GM21619 (cell line): ENCODE results near the gene SSBP2.
"Not testable (repeated sequence)": the region's sequence is repeated elsewhere in the genome, so short reads cannot be mapped to it uniquely, and the experiment has no call there.

Source experiments
- ATAC-seq: cut with Tn5 transposase; IDR thresholded peaks from one replicate; pipeline ENCODE4 v1.9.1; 2021; ENCODE audit not compliant: unreplicated experiment

Gene SSBP2

DNA sequence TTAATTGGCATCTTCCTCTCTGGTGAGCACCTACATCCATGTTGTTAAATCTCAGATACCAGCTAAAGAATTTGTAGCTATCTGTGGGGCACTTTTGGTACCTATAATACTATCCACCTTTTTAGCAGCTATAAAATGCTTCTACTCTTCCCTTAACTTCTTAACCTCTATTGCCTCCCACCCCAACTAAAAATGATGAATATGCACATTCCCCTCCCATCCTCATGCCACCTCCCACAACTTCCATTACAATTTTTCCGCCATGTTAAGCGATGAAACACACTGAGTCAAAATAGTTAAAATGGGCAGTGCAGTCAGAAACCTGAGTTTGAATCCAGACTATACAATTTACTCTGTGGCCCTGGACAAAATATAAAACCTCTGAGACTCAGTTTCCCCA, 10.1 kb downstream of the SSBP2 start:
- ATAC-seq, result no peak

DNA sequence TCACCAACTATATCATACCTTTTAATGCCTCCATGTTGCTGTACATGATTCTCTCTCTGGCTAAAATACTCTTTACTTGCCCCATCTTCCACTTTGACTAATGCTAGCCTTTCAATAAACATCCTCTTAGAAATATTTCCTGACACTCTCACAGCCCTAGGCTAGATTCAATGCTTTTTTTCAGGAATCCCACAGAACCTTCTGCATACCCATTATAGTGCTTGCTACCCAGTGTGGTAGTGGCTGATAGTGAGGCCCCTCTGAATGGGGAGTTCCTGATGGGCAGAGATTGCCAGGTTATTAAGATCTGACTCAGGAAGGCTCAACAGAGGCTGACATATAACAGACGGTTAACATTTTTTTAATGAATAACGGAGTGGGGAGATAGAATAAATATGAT, 11.6 kb downstream of the SSBP2 start:
- ATAC-seq, result no peak

DNA sequence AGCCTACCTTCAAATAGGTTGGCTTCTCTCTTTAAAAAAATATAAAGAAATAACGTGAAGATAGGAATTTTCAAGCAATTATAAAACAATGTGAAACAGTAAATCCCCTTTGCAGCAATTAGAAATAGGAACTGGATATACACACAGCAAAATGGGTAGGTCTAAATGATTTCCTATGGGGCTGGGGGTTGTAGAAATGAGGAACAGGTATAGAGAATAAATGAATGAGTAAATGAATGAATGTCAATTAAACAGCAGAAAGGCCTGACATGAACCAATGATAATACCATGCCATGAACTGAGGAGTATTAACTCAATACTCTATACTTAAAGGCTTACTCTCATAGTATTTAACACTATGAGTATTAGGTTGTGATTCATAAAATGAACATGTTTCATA, 21.6 kb downstream of the SSBP2 start:
- no peak for ATAC-seq

DNA sequence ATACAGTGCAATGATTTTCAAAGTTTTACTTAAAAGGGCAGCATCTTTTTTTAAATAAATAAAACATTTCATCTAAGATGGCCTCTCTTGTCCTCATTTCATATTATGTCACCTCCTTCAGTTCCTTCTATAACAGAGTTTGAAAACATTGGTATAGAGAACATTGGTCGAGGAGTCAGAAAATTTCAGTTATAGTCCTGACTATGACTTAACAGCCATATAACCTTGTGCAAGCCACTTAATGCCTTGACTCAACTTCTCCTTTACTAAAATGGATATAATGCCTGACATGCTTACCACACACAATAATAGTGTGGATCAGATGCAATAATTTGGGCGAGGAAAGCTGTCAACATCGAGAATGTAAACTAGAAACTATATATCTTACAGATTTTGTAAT, 22.6 kb downstream of the SSBP2 start:
- ATAC-seq, result no peak

DNA sequence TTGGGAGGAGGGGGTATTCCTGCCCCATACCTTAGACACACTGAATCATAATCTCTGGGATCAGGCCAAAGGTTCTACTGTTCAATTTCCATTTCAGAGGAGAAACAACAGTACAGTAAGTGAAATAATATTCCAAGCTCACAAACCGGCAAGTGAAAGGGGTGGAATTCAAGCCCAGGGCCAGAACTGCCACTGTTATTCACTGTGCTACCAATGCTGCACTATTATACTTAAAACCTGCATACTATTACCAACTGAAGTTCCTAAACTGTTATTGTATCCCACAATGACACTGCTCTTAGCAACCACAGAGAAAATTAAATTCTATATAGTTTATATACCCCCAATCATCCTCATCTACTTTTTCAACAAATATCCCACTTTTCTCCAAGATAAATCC, 24.6 kb downstream of the SSBP2 start:
- ATAC-seq, result no peak

DNA sequence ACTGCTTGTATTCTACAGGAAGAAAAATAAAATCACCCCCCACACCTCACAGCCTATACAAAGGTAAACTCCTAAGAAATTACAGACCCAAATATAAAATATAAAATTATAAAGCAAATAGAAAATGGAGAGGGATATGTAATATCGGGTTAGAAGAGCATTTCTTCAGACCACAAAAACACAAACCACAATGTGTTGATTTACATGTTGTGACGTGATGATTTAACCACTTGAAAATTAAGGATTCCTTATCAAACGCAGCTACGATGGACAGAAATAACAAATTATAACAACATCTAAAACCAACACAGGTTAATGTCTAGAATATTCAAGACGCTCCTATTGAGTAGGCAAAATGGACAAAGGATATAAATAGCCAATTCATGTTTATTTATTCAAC, 26.3 kb downstream of the SSBP2 start:
- no peak for ATAC-seq

DNA sequence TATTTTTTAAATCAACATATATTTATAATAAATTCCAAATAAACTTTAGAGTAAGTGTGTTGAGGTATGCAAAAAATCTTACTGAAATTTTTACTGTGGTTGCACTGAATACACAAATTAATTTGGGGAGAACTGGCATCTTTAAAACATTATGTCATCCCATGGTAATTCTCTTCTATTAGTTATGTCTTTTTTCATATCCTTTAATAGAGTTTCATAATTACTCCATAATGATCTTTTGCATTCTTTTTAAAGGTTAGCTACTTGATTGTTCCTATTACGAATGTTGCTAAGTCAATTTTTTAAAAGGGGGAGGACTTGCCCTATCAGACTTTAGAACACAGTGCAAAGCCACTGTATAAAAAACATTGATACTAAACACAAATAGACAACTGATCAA, 26.8 kb downstream of the SSBP2 start:
- no peak for ATAC-seq

DNA sequence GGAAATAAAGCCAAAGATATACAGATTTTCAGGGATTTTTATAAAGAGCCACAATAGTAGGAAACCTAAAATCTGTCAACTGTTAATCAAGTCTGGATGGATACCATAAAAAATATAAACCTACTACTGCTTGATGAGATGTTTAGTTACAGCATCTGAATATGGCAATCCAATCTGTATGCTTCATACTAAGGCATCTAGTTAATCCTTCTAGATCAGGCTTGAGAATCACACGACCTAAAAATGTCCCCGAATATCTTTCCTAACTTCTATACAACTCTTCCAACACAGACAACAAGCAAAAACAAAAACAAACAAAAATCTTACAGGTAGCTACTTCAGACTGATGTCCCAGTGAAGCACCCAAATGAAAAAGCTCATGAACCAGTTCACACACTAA, 29.8 kb downstream of the SSBP2 start:
- ATAC-seq, result no peak

DNA sequence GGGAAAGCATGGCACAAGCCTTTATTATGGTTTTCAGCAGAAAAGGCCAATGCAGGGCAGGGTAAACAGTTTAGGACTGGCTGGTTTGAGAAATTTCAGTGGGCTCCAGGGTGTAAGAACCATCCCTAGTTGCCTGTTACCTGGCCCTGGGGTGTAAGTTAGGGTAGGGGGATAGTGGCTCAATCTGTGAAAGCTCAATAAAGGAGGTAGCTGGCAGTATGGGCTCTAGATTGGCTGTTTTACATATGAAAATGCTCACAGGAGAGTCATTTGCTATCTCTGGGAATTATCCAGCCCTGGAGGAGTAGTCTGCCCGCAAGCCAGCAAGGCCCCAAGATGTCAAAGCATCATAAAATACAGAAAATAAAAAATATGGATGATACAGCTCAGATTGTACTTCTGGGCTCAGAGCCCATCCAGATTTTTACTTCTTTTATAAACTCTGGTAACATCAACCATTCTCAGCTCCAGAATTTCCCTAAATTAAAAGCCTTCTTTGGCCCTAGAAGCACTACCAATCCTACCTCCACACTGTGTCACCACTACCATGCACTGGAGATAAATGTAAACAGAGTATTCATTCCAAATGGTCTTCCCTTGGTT, 31.1 kb downstream of the SSBP2 start:
- no peak for ATAC-seq

DNA sequence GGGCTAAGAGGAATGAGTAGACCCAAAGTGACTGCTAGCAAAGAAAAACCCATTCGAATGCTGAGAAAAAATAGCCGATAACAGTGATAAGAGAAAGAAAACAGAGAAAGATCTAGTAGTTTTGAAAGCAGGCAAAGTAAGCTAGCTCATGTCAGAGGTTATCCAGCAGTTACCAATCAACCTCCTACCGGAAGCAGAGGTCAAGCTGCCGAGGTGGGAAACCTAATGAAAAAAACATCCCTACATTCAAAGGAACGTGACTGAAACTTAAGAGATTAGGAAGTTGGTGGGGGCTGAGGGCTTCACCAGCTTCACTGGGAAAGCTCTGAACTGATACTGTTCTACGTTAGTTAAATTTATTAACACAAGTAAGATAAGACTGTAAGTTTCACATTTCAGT, 32.6 kb downstream of the SSBP2 start:
- no peak for ATAC-seq

DNA sequence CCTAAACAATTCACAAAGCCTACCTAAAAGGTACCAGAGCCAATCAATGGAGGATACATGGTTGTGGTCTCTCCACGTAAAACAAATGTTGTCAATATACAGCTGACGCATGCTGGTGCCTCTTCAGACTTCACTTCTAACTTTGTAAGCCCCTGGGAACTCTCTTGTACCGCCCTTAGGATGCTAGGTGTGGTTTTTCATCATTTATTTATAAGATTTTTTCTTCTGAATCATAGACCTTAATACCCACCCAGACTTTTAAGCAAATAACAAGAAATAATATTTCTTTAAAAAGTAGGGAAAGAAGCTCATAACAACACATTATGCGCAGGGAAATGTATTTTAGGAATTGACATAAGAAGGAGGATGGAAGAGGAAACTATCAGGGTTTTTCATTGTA, 33.0 kb downstream of the SSBP2 start:
- ATAC-seq, result no peak

DNA sequence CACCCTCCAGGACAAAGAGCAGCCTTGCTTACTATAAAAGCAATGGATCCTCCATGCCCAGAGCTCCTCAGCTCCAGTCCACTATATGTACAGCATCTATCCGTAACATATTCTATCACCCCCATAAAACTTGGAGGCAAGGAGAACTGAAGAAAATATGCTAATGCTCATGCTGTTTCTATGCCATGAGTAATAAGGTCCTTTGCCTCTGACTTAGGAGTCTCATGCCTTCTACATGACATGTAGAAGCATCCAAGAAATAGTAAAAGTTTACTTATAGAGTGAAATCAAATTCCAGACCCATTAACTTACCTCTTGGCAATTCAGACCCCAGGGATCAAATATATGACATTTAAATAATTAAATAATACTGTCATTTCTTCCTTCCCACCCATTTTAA, 33.7 kb downstream of the SSBP2 start:
- no peak for ATAC-seq

DNA sequence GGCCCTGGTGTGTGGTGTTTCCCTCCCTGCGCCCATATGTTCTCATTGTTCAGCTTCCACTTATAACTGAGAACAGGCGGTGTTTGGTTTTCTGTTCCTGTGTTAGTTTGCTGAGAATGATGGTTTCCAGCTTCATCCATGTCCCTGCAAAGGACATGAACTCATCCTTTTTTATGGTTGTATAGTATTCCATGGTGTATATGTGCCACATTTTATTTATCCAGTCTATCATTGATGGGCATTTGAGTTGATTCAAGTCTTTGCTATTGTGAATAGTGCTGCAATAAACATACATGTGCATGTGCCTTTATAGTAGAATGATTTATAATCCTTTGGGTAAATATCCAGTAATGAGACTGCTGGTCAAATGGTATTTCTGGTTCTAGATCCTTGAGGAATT, 36.8 kb downstream of the SSBP2 start:
- ATAC-seq, result not testable (repeated sequence)

DNA sequence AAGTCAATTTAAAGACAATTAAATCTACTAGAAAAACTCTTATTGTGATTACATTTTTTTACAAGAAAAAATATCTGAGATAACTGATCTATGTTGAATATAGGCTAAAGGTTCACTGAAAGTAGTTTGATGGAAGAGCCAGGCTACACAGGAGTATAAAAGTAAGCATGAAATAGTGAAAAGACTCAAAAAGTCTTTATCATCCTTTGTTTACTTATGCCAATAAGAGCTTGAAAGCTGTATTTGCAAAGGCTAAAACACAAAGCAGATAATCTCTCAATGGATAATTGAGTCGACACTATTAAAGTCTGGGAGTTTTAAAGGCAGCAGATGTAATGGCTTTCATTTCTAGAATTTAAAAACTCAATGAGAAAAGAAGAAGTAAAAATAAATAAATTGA, 42.0 kb downstream of the SSBP2 start:
- ATAC-seq, result no peak

DNA sequence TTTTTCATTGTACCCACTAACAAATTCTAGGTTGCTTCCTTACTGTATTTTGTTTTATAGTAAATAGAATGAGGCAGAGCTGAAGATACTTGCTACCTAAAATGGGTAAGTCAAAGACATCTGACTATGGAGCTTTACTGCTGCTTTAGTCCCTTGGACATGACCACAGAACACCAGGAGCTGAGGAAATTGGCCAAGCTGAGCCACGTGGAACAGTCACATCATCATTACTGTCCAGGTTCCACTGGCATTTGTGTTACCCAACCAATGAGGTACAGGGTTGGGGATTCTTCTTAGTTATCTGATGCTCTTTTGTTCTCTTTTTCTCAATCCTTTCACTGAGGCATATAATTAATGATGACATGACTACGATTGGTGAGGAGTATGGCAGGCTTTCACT, 47.1 kb downstream of the SSBP2 start:
- ATAC-seq, result no peak

DNA sequence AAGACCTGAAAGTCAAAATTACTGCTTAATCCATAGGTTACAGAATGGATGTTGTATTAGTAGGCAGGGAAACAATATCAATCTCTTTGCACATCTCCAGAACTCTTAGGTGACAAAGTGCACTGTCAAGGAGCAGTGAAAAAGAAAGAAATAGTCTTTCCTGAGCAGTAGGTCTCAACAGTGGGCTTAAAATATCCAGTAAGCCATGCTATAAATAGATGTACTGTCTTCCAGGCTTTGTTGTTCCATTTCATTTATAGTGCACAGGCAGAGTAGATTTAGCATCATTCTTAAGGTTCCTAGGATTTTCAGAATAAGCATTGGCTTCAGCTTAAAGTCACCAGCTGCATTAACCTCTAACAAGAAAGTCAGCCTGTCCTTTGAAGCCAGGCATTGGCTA, 50.7 kb downstream of the SSBP2 start:
- ATAC-seq, result no peak

DNA sequence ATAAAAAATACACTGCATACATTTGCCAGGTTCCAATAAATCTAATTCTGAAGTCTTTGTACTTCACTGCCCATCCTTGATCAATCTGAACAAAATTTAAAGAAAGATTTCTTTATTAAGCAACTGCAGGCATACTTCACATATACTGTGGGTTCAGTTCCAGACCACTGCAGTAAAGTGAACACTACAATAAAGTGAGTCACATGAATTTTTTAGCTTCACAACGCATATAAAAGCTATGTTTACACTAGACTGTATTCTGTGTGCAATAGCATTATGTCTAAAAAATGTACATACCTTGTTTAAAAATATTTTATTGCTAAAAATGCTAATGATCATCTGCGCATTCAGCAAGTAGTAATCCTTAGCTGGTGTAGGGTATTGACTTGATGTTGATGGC, 52.1 kb downstream of the SSBP2 start:
- no peak for ATAC-seq

DNA sequence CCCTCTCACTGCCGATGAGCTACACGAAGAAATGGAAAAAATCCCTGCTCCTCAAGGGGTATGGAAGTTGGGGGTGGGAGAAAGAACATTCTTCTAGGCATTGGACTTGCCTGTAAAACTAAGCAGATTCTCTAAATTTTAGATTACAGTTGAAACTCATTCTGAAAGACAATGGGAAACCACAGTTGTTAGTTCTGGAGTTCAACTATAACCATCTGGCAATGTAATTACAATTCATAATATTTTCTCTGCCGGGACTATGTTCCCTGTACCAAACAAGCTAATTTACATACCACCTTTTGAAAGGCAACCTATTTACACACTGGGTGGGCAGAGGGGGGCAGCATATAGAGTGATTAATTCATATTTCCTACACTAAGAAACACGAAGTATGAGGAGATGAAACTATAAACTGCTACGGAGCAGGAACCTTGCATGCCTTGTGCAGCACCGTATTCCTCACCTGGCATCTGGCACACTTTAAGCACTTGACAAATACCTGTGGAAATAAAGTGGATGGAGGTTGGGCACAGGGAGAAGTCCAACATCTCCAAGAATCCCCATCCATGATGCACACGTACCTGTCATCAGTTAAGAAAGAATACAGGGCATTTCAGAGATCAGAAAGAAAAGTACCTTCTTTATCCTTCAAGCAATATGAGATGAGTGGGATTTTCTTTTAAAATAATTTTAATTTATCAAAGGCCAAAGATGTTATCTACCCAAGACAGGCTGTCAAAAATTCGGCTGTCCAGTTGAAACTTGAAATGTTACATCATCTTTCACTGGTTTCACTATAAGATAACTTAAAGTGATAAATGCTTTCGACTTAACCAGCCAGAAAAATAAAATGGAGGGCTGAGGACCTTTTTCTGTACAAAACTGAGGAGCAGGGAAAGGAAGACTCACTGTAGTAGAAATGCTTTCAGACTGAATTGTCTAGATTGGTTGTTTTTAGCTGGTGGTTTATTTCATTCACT, 54.2 kb downstream of the SSBP2 start:
- no peak for ATAC-seq

DNA sequence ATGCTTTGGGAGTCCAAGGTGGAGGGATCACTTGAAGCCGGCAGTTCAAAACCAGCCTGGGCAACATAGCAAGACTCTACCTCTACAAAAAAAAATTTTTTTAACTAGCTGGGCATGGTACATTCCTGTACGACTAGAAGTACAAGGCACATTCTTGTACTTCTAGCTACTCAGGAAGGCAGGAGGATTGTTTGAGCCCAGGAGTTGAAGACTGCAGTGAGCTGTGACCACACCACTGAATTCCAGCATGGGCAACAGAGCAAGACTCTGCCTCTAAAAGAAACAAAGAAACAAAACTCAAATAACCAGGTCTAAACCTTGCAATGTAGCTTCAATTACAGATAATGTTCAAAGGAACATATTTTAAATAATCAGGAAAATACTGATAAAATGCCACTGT, 56.2 kb downstream of the SSBP2 start:
- no peak for ATAC-seq

DNA sequence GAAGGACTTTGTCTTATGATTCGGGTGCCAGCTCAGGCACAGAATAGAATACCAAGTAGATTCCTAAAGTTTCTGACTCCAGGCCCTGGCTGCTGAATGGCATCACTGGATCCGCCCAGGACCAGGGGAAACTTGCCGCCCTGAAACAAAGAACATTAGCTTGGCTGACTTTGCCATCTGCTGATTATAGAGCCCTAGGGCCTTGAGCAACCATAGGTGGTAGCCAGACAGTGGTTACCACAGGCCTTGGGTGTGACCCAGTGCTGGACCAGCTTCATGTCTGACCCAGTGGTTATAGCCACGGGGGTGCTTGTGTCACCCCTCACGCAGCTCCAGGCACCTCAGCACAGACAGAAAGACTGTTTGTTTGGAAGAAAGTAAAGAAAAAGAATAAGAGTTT, 62.7 kb downstream of the SSBP2 start:
- no peak for ATAC-seq

DNA sequence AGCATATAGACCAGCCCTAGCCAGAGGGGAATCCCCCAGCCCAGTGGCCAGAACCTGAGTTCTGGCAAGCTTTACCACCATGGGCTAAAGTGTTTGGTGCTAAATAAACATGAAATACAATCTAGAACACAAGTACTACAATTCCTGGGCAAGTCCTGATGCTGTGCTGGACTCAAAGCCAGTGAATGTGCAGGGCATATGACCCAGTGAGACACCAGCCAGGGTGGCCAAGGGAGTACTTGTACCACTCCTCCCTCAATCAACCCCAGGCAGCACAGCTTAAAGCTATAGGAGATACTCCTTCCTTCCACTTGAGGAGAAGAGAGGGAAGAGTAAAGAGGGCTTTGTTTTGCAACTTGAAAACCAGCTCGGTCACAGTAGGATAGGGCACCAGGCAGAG, 63.6 kb downstream of the SSBP2 start:
- ATAC-seq, result no peak

DNA sequence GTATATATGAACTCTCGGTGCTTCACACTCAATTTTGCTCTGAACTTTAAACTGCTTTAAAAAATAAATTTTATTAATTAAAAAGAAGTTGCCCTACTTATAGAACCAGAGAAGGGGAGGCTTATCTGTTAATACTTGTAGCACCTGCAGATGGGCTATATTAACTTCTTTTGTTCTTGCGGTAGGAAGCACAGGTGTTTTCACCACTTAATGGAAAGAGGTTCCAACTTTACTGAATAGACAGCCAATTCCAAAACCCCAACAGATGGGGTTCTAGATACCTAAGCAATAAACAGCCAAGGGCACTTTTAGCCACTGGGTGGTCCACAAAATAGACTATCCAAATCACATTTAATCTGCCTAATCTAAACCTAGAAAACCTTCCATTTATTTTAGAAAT, 65.4 kb downstream of the SSBP2 start:
- ATAC-seq, result no peak

DNA sequence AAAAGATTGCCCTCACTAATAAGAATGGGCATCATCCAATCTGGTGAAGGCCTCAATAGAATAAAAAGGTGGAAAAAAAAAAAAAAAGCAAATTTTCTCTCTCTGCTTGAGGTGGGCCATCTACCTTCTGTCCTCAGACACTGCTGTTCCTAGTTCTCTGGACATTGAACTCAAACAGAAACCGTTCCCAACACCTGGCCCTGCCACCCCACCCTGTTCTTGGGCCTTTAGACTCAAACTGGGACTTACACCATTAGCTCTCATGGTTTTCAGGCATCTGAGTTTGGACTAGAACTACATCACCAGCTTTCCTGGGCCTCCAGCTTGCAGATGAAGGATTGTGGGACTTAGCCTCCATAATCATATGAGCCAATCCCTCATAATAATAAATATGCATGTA, 71.0 kb downstream of the SSBP2 start:
- no peak for ATAC-seq
